Activated CD8-positive, alpha-beta memory T cell treated with anti-CD3 and anti-CD28 coated beads, Interleukin-2, amount 50 U/mL, for 1 hour (primary cell): ENCODE measurements around the gene GRHL1.
"Not testable (repeated sequence)": the region's sequence is repeated elsewhere in the genome, so short reads cannot be mapped to it uniquely, and the experiment has no call there.

ENCODE experiments used
- DNase-seq: peaks from one replicate; pipeline ENCODE4 v3.0.0-alpha.2; 2020; ENCODE audit errors: extremely low read depth

Gene GRHL1

DNA sequence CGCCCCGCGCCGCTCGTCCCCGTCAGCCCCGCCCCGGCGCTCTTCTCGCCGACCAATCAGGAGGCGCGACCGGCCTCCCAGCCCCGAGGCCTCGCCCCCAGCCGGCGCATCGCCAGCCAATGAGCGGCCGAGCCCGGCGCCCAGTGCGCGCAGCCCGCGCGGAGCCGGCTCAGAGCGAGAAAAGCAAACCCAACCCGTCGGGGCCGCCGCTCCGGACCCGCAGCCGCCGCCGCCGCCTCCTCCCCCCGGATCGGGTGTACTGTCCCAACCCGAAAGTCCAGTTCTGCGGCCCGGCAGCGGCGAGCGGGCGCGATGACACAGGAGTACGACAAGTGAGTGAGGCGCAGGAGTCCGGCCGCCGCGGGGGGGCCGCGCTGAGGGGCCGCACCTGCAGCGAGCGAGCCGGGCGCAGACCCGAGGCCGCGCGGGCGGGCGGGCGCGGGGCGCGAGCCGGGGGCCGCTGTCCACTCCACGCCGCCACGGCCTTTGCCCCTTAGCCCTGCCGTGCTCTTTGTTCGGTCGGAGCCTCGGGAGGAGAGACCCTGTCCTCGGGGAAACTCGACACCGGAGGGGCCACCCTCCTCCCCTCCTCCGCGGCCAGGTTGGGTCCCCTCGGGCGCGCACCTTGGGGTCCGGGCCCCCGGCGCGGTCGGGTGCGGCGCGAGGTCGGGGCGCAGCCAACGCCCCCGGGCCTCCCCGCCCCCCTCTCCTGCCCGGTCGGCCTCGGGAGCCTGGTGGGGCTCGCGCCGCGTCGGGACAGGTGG is at the start of gene GRHL1:
Gene GRHL1, plus strand, starts transcription at position 172 of the 764 bp plus-strand sequence. Its CDS starts 141 bp downstream, at position 313.
- DNase-seq, result peak; percentile 65

- DNase-seq, result no peak
Measured at GRCh38 chr2:9905413-9905812, 46.1 kb upstream of the GRHL1 start.

GRCh38 chr2:9907402-9907801 is 44.1 kb upstream of the GRHL1 start:
- no peak for DNase-seq

- DNase-seq, result no peak
Measured at GRCh38 chr2:9908639-9909038, 42.9 kb upstream of the GRHL1 start.

DNA sequence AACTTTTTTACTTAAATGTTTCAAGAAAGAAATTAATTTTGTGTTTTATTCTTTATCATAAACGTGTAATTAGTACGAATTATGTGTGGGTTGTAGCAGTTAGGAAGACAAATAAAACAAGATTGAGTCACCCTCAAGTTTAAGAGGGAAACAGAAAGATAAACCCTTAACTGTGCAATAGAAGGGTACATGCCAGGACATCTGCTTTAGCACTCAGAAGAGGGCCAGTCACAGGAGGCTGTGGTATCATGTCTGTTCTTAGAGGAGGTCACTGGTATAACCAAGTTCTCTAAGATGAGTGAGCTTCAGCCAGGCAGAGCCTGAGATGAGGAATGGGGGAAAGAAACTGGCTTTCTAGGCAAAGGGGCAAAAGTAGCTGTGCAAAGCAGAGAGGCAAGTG is 42.4 kb upstream of the GRHL1 start:
- no peak for DNase-seq

- no peak for DNase-seq
Measured at GRCh38 chr2:9910699-9911098, 40.8 kb upstream of the GRHL1 start.

DNA sequence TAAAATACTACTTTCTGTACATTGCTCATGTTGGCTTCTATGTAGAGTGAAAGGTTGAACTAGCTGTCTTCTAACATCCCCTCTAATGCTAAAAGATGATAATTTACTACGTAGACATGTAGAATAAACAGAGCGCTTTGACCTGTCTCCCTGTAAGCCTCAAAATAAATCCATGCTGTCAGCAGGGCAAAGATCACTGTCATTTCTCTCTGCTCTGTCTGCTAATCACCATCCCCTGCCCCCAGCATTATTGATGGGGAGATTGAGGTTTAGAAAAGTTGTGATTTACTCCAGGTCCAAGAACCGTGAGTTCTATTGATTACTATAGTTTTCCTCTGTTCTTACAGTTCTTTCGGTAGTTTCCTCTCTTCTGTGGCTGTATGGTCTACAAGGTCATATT is 39.0 kb upstream of the GRHL1 start:
- no peak for DNase-seq

DNA sequence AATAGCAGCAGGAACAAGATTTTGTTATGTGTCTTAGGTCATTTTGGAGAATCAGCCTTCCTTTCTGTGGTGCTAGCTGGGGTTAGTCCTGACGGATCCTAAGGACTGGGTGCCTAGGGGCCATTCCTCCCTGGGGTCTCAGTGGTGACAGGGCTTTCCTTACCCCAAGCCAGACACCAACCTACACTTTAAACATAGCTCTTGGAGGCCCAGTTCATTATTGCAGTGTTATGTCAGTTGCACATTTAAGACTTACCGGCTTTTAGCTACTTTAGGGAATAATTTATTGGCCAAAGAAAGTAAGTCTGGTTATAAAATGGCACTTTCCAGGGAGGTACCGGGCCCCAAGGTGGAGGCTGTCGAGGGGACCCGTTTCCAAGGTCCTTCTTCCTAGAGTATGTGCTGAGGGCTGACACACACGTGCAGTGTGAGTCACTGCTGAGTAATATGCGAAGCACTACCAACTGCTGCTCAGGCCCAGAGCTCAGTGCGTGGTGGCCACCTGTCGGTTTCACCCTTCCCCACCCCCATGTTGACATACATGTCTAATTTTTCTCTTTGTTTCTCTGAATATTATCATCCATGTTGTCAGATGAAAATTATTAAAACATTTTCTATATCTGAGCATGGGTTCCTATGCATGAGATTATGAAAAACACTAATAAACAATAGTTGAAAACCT is 37.0 kb upstream of the GRHL1 start:
- DNase-seq, result no peak

DNA sequence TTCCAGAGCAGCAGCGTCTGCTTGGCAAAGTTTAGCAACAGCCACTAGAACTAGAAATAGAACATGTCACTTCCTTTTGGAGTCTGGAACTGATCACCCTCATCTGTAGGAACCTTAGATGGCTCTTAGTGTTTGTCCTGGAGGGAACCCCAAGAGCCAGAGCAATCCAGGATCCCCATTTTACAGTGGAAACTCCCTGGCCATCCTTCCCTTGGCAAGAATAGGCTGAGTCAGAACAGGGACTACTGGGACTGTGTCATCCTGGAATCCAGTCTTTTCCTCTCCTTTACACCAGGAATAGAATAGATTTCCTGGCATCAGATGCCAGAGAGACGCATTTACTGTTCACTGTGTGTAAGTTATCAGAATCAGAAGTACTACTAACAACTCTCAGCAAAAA is 33.2 kb upstream of the GRHL1 start:
- DNase-seq, result no peak

- DNase-seq, result no peak
Measured at GRCh38 chr2:9919512-9919911, 32.0 kb upstream of the GRHL1 start.

GRCh38 chr2:9927020-9927419 is 24.5 kb upstream of the GRHL1 start:
- DNase-seq, result not testable (repeated sequence)

GRCh38 chr2:9937258-9937657 is 14.2 kb upstream of the GRHL1 start:
- DNase-seq, result no peak

- DNase-seq, result no peak
Measured at GRCh38 chr2:9937968-9938367, 13.5 kb upstream of the GRHL1 start.

DNA sequence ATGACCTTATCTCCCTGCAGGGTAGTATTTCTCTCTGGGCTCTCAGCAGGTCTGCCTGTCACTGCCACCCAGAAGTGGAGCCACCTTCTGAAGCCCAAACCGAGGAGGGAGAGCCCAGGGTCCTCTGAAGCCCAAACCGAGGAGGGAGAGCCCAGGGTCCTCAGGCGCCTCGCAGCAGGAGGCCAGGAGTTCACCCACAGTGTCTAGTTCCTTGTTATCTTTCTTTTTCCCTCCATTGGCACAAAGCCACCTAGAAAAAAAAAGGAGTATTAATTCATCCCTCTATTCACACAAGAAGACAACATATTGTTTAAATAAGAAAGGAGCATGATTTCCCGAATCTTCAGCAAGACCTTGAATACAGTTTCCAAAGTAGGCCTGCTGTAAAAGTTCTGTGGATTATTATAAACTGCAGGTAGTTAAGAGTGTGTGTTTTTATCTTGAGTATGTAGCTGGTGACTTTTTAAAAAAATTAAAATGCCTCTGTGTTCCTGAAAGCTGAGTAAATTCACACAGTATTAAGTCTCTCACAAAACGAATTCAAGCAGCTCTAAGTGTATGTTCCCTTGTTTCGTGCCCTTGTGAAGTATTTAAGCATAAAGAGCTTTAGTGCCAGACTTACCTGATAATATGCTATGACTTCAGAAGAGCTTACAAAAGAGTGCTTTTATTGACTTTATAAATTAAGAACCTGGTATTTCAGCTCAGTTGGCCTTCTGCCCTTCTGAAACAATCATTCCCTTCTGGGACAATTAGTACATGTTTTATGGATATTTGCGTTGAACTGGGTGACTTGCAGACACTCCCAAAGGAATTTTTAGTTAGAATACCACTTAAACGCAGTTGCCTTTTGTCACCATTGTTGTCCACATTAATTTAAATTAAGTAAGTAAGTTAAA is 11.7 kb upstream of the GRHL1 start:
- no peak for DNase-seq

DNA sequence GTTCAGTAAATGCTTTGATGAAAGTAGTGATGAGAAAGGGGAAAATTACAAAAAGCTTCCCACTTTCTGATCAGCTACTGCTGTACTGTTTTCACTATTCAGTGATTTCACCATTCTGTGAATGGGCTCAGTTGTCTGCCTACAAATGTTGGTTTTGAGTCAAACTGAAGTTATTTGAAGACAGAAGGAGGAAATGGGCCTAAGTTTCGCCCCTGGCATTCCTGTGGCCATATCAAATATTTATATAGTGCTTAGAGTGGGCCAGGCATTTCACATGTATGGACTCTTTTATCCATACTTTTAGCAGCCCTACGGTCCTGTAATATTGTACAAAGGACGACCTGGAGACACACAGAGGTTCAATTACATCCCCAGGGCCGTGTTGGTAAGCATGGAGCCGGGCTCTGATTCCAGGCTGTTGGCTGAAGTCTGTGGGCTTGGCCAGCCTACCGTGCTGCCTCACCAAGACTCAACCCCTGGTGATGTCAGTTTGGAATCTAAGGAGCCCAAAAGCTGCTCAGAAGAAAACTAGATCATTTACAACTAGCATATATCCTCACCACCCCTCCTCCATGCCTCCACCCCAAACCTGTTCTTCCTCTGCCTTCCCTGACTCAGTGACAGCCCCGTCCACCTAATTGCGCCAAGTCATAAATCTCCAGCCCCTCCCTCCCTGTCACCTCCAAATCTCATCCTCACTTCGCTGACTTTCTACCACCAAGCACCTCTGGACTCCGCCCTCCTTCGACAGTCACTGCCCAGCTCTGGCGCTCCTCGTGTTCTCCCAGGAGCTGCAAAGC is 10.1 kb upstream of the GRHL1 start:
- no peak for DNase-seq

DNA sequence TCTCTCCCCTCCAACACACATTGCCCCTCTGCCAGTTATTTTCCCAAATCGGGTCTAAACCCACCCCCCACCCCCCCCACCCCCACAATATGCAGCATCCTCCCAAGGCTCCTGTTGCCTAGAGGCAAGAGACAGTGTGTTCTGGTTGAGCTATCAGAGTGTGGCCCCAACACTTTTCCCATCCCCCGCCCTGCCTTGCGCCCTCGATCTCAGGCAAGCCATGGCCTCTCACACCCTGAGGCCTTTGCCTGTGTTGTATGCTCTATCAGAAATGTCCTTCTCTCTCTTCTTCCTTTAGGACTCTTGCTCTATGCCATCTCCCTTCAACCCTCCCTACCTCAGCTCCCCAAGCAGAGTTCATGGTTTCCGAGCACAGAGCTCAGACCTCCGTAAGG is 9.5 kb upstream of the GRHL1 start:
- DNase-seq, result no peak

DNA sequence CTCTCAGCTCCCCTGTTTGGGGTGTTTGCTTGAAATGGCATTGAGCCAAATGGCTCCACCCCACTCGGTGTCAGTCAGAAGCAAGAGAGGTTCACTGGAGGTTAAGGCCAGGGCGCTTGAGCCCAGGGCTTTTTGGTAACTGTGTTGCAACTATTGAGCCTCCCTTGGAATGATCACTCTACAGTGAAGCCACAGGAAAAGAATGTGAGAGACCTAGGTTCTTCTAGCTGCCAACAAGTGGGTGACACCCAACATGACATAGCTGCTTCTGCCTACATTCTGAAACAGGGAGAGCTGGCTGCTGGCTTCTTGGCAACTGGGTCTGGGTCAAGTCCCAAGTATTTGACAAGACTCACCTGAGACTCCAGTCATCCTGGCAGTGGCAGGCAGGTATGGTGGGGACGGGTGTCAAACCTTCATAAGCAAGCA is 7.1 kb upstream of the GRHL1 start:
- no peak for DNase-seq

GRCh38 chr2:9945596-9945995 is 5.9 kb upstream of the GRHL1 start:
- DNase-seq, result no peak

DNA sequence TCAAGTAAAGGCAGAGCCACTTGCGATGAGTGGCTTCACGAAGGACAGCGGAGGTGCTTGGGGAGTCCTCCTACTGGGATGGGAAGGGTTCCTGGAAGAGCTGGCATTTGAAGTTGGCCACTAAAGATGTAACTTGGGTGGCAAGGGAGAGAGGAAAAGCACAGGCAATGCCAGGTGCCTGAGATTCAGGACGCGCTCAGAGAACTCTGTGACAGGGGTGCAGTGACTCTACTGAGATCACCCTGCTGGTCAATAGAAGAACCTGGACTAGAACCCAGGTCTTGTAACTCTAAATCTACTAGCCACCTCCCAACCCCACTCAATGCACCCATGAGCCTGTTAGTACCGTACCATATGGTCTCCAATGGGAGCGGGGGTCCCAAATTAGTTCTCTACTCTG is 5.4 kb upstream of the GRHL1 start:
- no peak for DNase-seq

DNA sequence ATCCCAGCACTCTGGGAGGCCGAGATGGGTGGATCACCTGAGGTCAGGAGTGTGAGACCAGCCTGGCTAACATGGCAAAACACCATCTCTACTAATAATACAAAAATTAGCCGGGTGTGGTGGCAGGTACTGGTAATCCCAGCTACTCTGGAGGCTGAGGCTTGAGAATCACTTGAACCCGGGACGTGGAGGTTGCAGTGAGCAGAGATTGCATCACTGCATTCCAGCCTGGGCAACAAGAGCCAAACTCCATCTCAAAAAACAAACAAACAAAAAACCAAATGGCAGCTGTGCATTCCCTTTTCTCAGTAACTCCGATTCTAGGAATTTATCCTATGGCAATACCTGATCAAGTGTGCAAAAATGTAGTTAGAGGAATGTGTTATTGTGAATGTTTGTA is 4.7 kb upstream of the GRHL1 start:
- no peak for DNase-seq

- DNase-seq, result no peak
Measured at GRCh38 chr2:9948721-9949120, 2.8 kb upstream of the GRHL1 start.
